Nephron progenitor cell (in vitro differentiated cells): ENCODE data around the gene EXOC6B.

Experiments used
- DNase-seq: peaks from one replicate; pipeline ENCODE4 v3.0.0; 2021
- H3K27ac Mint-ChIP-seq: 2 replicates; pipeline ENCODE4 v1.8.0; 2021; ENCODE audit warnings: mild to moderate bottlenecking, moderate library complexity, mixed read lengths
- H3K27me3 Mint-ChIP-seq: 2 replicates; pipeline ENCODE4 v1.8.0; 2021; ENCODE audit warnings: mild to moderate bottlenecking, low read depth, mixed read lengths; ENCODE audit not compliant: poor library complexity
- H3K36me3 Mint-ChIP-seq: 2 replicates; pipeline ENCODE4 v1.8.0; 2021; ENCODE audit warnings: low read depth, mixed read lengths
- H3K4me1 Mint-ChIP-seq: 2 replicates; pipeline ENCODE4 v1.8.0; 2021; ENCODE audit warnings: mixed read lengths
- H3K4me3 Mint-ChIP-seq: 2 replicates; pipeline ENCODE4 v1.8.0; 2021; ENCODE audit warnings: mild to moderate bottlenecking, moderate library complexity, mixed read lengths
- H3K9me3 Mint-ChIP-seq: 2 replicates; pipeline ENCODE4 v1.8.0; 2021; ENCODE audit warnings: mild to moderate bottlenecking, moderate library complexity, mixed read lengths
- CTCF ChIP-seq: fragments of 200-600 bp; sonication (generic); IDR thresholded peaks from 2 replicates; pipeline ENCODE4 v1.5.0; 2021; ENCODE audit warnings: antibody characterized with exemption

EXOC6B gene

GRCh38 chr2:72205504-72205881 lies 620.3 kb downstream of the EXOC6B start:
- no peaks in the 10 kb centered on the region for H3K36me3 Mint-ChIP-seq
- H3K27me3 Mint-ChIP-seq = peaks cover 2% of the 10 kb centered on the region
- H3K9me3 Mint-ChIP-seq = no peaks in the 10 kb centered on the region
- no peak overlapping the region for H3K27ac Mint-ChIP-seq
- peaks cover 23% of the 10 kb centered on the region for H3K4me1 Mint-ChIP-seq
- TF ChIP-seq CTCF = no peak
- DNase-seq = no peak
- H3K4me3 Mint-ChIP-seq = no peak overlapping the region

- H3K27me3 Mint-ChIP-seq = peaks cover 2% of the 10 kb centered on the region
- DNase-seq = no peak
- TF ChIP-seq CTCF = no peak
- H3K4me3 Mint-ChIP-seq = no peak overlapping the region
- H3K27ac Mint-ChIP-seq = peak overlapping the region; percentile 22
- H3K9me3 Mint-ChIP-seq = no peaks in the 10 kb centered on the region
- H3K36me3 Mint-ChIP-seq = no peaks in the 10 kb centered on the region
- H3K4me1 Mint-ChIP-seq = peaks cover 23% of the 10 kb centered on the region
Measured at GRCh38 chr2:72204786-72205503, 620.9 kb downstream of the EXOC6B start.

- peaks cover 23% of the 10 kb centered on the region for H3K4me1 Mint-ChIP-seq
- no peaks in the 10 kb centered on the region for H3K36me3 Mint-ChIP-seq
- no peak overlapping the region for H3K4me3 Mint-ChIP-seq
- no peak for TF ChIP-seq CTCF
- H3K9me3 Mint-ChIP-seq = no peaks in the 10 kb centered on the region
- H3K27ac Mint-ChIP-seq = no peak overlapping the region
- DNase-seq = no peak
- peaks cover 2% of the 10 kb centered on the region for H3K27me3 Mint-ChIP-seq
Measured at GRCh38 chr2:72204156-72204785, 621.6 kb downstream of the EXOC6B start.

GRCh38 chr2:72198532-72199241 lies 627.1 kb downstream of the EXOC6B start:
- no peaks in the 10 kb centered on the region for H3K9me3 Mint-ChIP-seq
- no peaks in the 10 kb centered on the region for H3K4me1 Mint-ChIP-seq
- no peak for DNase-seq
- no peak overlapping the region for H3K4me3 Mint-ChIP-seq
- H3K27ac Mint-ChIP-seq = no peak overlapping the region
- TF ChIP-seq CTCF = no peak
- H3K36me3 Mint-ChIP-seq = no peaks in the 10 kb centered on the region
- H3K27me3 Mint-ChIP-seq = peaks cover 4% of the 10 kb centered on the region

- H3K4me1 Mint-ChIP-seq = no peaks in the 10 kb centered on the region
- DNase-seq = no peak
- TF ChIP-seq CTCF = no peak
- no peaks in the 10 kb centered on the region for H3K36me3 Mint-ChIP-seq
- H3K9me3 Mint-ChIP-seq = no peaks in the 10 kb centered on the region
- H3K4me3 Mint-ChIP-seq = no peak overlapping the region
- peaks cover 4% of the 10 kb centered on the region for H3K27me3 Mint-ChIP-seq
- H3K27ac Mint-ChIP-seq = no peak overlapping the region
Measured at GRCh38 chr2:72193723-72194122, 632.1 kb downstream of the EXOC6B start.
